Right atrium auricular region (tissue), 2 donors: ENCODE measurements around the gene ANKRD33B. TPM values are rescaled to one million over a fixed set of nuclear protein-coding genes. Genes with fewer than 3 reads are reported as not detected.
"Not testable (repeated sequence)": the region's sequence is repeated elsewhere in the genome, so short reads cannot be mapped to it uniquely, and the experiment has no call there.

ENCODE experiments used
- DNase-seq: peaks from one replicate; pipeline ENCODE4 v3.0.0-alpha.2; 2019; ENCODE audit warnings: low spot score
- H3K27ac ChIP-seq, 2 donors: fragments of 200-600 bp; sonication (generic); 1 replicate in 1 of 2; 2 replicates in 1 of 2; pipeline ENCODE4 v1.5.1; 2016 to 2019
- H3K27me3 ChIP-seq, 2 donors: fragments of 200-600 bp; sonication (generic); one replicate each; pipeline versions ENCODE4 v1.5.1 to v1.6.0; 2017 to 2019
- H3K36me3 ChIP-seq: fragments of 200-600 bp; sonication (generic); one replicate; pipeline ENCODE4 v1.5.1; 2016
- H3K4me1 ChIP-seq, 2 donors: fragments of 200-600 bp; sonication (generic); one replicate each; pipeline versions ENCODE4 v1.5.1 to v1.6.0; 2017 to 2019
- H3K4me3 ChIP-seq, 2 donors: fragments of 200-600 bp; sonication (generic); 1 replicate in 1 of 2; 2 replicates in 1 of 2; pipeline ENCODE4 v1.5.1; 2017 to 2019; ENCODE audit warnings: mild to moderate bottlenecking in 1 of 2, moderate library complexity in 1 of 2
- H3K9me3 ChIP-seq, 2 donors: fragments of 200-600 bp; sonication (generic); one replicate each; pipeline ENCODE4 v1.5.1; 2019
- CTCF ChIP-seq, 2 donors: fragments of 200-600 bp; sonication (generic); IDR thresholded peaks; one replicate each; pipeline ENCODE4 v1.5.1; 2019; ENCODE audit warnings: antibody characterized with exemption in 2 of 2
- total RNA-seq, 2 donors: library from RNA; depleted of rRNA; stranded (reverse); fragments of >200 nt; gene quantifications; one replicate each; pipeline ENCODE4 v1.1.0, GENCODE V29; 2016

Gene ANKRD33B
- total RNA-seq, 2 donors from 2014 or later, result 1.2 to 4.7 TPM

GRCh38 chr5:10630126-10630525, 66.3 kb downstream of the ANKRD33B start:
- no peak for TF ChIP-seq CTCF (IDR thresholded peaks at IDR 0.05)
- no peak overlapping the region for H3K4me3 ChIP-seq
- no peaks in the 10 kb centered on the region for H3K27me3 ChIP-seq
- H3K4me1 ChIP-seq, result peaks cover 0 to 24% of the 10 kb centered on the region in 2 donors
- no peaks in the 10 kb centered on the region for H3K36me3 ChIP-seq
- DNase-seq, result no peak
- H3K9me3 ChIP-seq, result no peaks in the 10 kb centered on the region
- no peak overlapping the region for H3K27ac ChIP-seq

GRCh38 chr5:10630744-10631143, 66.9 kb downstream of the ANKRD33B start:
- not testable (repeated sequence) for DNase-seq, H3K27me3 ChIP-seq, H3K9me3 ChIP-seq, H3K4me3 ChIP-seq, H3K27ac ChIP-seq, H3K36me3 ChIP-seq
- peaks cover 0 to 24% of the 10 kb centered on the region in 2 donors for H3K4me1 ChIP-seq

GRCh38 chr5:10631316-10631996, 67.6 kb downstream of the ANKRD33B start:
- H3K27me3 ChIP-seq, result no peaks in the 10 kb centered on the region
- peaks cover 0 to 18% of the 10 kb centered on the region in 2 donors for H3K4me1 ChIP-seq
- no peaks in the 10 kb centered on the region for H3K9me3 ChIP-seq
- no peak overlapping the region for H3K4me3 ChIP-seq
- no peak overlapping the region for H3K27ac ChIP-seq
- H3K36me3 ChIP-seq, result no peaks in the 10 kb centered on the region
- no peak for TF ChIP-seq CTCF (IDR thresholded peaks at IDR 0.05)
- DNase-seq, result no peak

GRCh38 chr5:10632110-10632761, 68.4 kb downstream of the ANKRD33B start:
- H3K36me3 ChIP-seq, result no peaks in the 10 kb centered on the region
- H3K4me3 ChIP-seq, result no peak overlapping the region
- H3K27me3 ChIP-seq, result no peaks in the 10 kb centered on the region
- H3K4me1 ChIP-seq, result peaks cover 0 to 10% of the 10 kb centered on the region in 2 donors
- no peak for TF ChIP-seq CTCF (IDR thresholded peaks at IDR 0.05)
- no peaks in the 10 kb centered on the region for H3K9me3 ChIP-seq
- no peak for DNase-seq
- H3K27ac ChIP-seq, result no peak overlapping the region

GRCh38 chr5:10633271-10634049, 69.6 kb downstream of the ANKRD33B start:
- H3K4me1 ChIP-seq, result no peaks in the 10 kb centered on the region
- H3K36me3 ChIP-seq, result no peaks in the 10 kb centered on the region
- H3K9me3 ChIP-seq, result no peaks in the 10 kb centered on the region
- TF ChIP-seq CTCF (IDR thresholded peaks at IDR 0.05), result no peak
- H3K27me3 ChIP-seq, result no peaks in the 10 kb centered on the region
- no peak overlapping the region for H3K4me3 ChIP-seq
- no peak for DNase-seq
- no peak overlapping the region for H3K27ac ChIP-seq

GRCh38 chr5:10634050-10634449, 70.2 kb downstream of the ANKRD33B start:
- DNase-seq, result no peak
- Histone ChIP-seq H3K4me1 (no peaks in the 10 kb centered on the region), H3K27me3 (no peaks in the 10 kb centered on the region), H3K4me3 (no peak overlapping the region), H3K36me3 (no peaks in the 10 kb centered on the region), H3K9me3 (no peaks in the 10 kb centered on the region), H3K27ac (no peak overlapping the region)
- TF ChIP-seq CTCF (IDR thresholded peaks at IDR 0.05), result no peak
